OCI-LY3 (cell line): Measurements from ENCODE around the gene ALDOC.

ENCODE experiments used
- H2AFZ ChIP-seq: fragments of 200-600, 300-600 bp; shearing (Covaris generic); 2 replicates; pipeline ENCODE4 v1.6.0; 2014; ENCODE audit warnings: antibody characterized with exemption, low read depth, low read length
- H3K27ac ChIP-seq: fragments of 200-600, 300-600 bp; sonication (generic); 2 replicates; pipeline ENCODE4 v1.5.1; 2014; ENCODE audit warnings: mild to moderate bottlenecking, low read length, moderate library complexity, mixed read lengths
- H3K27me3 ChIP-seq: fragments of 200-600, 300-600 bp; sonication (generic); 2 replicates; pipeline ENCODE4 v1.6.1; 2014; ENCODE audit warnings: low read depth, low read length, mixed read lengths
- H3K36me3 ChIP-seq: fragments of 200-600, 300-600 bp; sonication (generic); replicated peaks from 2 replicates; pipeline ENCODE3; 2014; ENCODE audit warnings: low read depth, low read length, mixed read lengths
- H3K4me1 ChIP-seq: fragments of 300-600, 200-600 bp; sonication (generic); 2 replicates; pipeline ENCODE4 v1.6.1; 2014; ENCODE audit warnings: low read length, mixed read lengths
- H3K4me2 ChIP-seq: fragments of 200-600, 300-600 bp; sonication (generic); 2 replicates; pipeline ENCODE4 v1.6.1; 2014; ENCODE audit warnings: low read length, mixed read lengths
- H3K4me3 ChIP-seq: fragments of 300-600, 200-600 bp; sonication (generic); 2 replicates; pipeline ENCODE4 v1.5.1; 2014; ENCODE audit warnings: antibody characterized with exemption, mild to moderate bottlenecking, low read length, moderate library complexity
- H3K79me2 ChIP-seq: fragments of 300-600, 200-600 bp; shearing (Covaris generic); 2 replicates; pipeline ENCODE4 v1.6.1; 2014; ENCODE audit warnings: mild to moderate bottlenecking, low read length, mixed read lengths
- H3K9ac ChIP-seq: fragments of 300-600, 200-600 bp; shearing (Covaris generic); 2 replicates; pipeline ENCODE4 v1.6.0; 2014; ENCODE audit warnings: mild to moderate bottlenecking, low read length, moderate library complexity
- H3K9me3 ChIP-seq: fragments of 200-600, 300-600 bp; shearing (Covaris generic); 2 replicates; pipeline ENCODE4 v1.6.1; 2014; ENCODE audit warnings: low read length, mixed read lengths; ENCODE audit not compliant: insufficient read depth
- H4K20me1 ChIP-seq: fragments of 200-600, 300-600 bp; sonication (generic); 2 replicates; pipeline ENCODE4 v1.6.1; 2016; ENCODE audit warnings: low read length, mixed read lengths; ENCODE audit not compliant: insufficient read depth
- EZH2phosphoT487 ChIP-seq: fragments of 200-600 bp; shearing (Covaris generic); IDR thresholded peaks from 2 replicates; pipeline ENCODE4 v1.6.1; 2018; ENCODE audit warnings: antibody characterized with exemption, mixed run types, low read depth
- TF ChIP-seq, protein P1 (sequence below): fragments of 200-600, 300-600 bp; sonication (generic); IDR thresholded peaks from 2 replicates; pipeline ENCODE4 v1.5.1; 2014; ENCODE audit warnings: antibody characterized with exemption, low read length, low read depth

Gene ALDOC

DNA sequence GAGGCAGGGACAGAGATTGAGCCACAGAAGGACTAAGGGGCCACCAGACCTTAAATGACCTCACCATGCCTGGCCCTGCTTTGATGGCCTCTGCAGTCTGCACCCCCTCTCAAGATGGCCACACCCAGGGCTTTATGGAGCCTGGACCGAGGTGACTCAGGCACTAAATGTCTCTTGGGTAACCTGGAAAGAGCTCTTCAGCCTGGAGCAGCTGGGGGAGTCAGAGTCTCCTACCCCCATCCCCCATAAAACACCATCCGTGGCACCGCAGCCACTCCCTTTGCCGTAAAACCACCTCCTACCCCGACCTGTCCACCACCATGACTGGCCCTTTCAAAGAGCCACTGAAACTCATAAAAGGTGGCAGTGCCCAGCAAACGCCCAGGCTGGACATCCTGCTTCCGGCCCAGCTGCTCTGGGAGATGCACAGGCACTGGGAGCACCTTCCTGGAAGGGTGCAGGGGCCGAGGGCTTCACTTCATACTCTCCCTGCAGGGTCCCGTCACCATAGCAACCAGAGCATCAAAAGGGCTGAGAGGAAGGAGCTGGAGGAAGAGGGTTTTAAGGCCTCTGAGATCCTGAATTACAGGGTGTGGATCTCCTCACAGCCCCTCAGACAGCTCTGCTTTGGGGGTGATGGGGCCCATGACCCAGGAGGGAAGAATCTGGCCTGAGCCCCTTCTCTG, 48.2 kb downstream of the ALDOC start:
- no peak for TF ChIP-seq EZH2phosphoT487
- TF ChIP-seq, protein P1, sequence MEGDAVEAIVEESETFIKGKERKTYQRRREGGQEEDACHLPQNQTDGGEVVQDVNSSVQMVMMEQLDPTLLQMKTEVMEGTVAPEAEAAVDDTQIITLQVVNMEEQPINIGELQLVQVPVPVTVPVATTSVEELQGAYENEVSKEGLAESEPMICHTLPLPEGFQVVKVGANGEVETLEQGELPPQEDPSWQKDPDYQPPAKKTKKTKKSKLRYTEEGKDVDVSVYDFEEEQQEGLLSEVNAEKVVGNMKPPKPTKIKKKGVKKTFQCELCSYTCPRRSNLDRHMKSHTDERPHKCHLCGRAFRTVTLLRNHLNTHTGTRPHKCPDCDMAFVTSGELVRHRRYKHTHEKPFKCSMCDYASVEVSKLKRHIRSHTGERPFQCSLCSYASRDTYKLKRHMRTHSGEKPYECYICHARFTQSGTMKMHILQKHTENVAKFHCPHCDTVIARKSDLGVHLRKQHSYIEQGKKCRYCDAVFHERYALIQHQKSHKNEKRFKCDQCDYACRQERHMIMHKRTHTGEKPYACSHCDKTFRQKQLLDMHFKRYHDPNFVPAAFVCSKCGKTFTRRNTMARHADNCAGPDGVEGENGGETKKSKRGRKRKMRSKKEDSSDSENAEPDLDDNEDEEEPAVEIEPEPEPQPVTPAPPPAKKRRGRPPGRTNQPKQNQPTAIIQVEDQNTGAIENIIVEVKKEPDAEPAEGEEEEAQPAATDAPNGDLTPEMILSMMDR, result no peak
- Histone ChIP-seq H3K9ac (no peak overlapping the region), H3K79me2 (no peaks in the 10 kb centered on the region), H3K4me2 (no peak overlapping the region), H3K36me3 (no peaks in the 10 kb centered on the region), H2AFZ (no peak overlapping the region), H3K4me3 (no peak overlapping the region), H3K27me3 (peaks cover 5% of the 10 kb centered on the region; the same call in 1 of the 2 replicates), H3K9me3 (no peaks in the 10 kb centered on the region), H3K4me1 (peaks cover 8% of the 10 kb centered on the region), H4K20me1 (no peaks in the 10 kb centered on the region), H3K27ac (no peak overlapping the region)

DNA sequence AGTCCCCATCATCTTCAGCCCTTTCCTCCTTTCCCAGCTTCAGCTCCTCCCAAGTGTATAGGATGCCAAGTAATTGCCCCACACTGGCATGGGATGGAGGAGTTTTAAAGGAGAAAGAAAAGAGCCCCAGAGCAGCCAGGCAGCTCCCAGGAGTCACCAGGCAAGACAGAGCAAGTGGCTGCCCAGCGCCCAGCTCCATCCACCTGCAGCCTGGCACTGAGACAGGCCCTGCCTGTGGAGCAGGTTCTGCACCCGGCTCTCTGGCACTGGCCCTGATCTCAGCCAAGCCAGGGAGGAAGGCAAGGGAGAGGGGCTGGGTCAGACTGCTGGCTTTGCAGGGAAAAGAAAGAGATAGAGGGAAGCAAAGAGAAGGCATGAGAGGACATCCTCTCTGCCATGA, 48.8 kb downstream of the ALDOC start:
- H3K27me3 ChIP-seq, result peaks cover 5% of the 10 kb centered on the region; the same call in 1 of the 2 replicates
- H3K4me1 ChIP-seq, result peaks cover 8% of the 10 kb centered on the region
- H3K4me3 ChIP-seq, result no peak overlapping the region
- no peaks in the 10 kb centered on the region for H3K36me3 ChIP-seq
- no peaks in the 10 kb centered on the region for H3K9me3 ChIP-seq
- H3K79me2 ChIP-seq, result no peaks in the 10 kb centered on the region
- H3K4me2 ChIP-seq, result no peak overlapping the region
- TF ChIP-seq EZH2phosphoT487, result no peak
- TF ChIP-seq, protein P1, result no peak
- H3K27ac ChIP-seq, result no peak overlapping the region
- H4K20me1 ChIP-seq, result no peaks in the 10 kb centered on the region
- H2AFZ ChIP-seq, result no peak overlapping the region
- H3K9ac ChIP-seq, result no peak overlapping the region

DNA sequence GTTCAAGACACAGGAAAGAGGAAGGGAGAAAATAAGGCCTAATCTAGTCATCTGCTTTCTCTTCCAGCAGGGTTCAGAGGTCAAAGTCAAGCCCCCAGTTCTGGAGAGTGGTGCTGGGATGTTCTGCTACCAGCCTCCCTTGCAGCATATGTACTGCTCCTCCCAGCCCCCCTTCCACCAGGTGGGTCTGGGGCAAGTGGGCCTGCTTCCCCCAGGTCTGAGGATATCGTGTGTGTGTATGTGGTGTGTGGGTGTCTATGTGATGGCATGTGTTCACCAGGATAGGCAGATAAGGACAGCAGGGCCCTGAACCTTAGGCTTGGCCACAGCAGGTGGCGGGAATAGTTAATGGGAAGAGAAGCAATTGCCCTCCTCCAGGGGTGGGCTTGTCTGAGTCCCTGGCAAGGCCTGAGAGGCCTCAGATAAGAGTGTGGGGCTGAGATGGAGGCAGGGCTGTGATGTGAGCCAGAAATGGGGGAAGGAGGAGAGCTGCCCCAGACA, 49.5 kb downstream of the ALDOC start:
- H3K36me3 ChIP-seq, result no peaks in the 10 kb centered on the region
- peaks cover 5% of the 10 kb centered on the region; the same call in 1 of the 2 replicates for H3K27me3 ChIP-seq
- H3K4me3 ChIP-seq, result no peak overlapping the region
- H3K4me1 ChIP-seq, result peaks cover 8% of the 10 kb centered on the region
- TF ChIP-seq, protein P1, result no peak
- TF ChIP-seq EZH2phosphoT487, result no peak
- H3K4me2 ChIP-seq, result no peak overlapping the region
- H4K20me1 ChIP-seq, result no peaks in the 10 kb centered on the region
- H2AFZ ChIP-seq, result no peak overlapping the region
- no peak overlapping the region for H3K9ac ChIP-seq
- no peak overlapping the region for H3K27ac ChIP-seq
- H3K9me3 ChIP-seq, result no peaks in the 10 kb centered on the region
- no peaks in the 10 kb centered on the region for H3K79me2 ChIP-seq

DNA sequence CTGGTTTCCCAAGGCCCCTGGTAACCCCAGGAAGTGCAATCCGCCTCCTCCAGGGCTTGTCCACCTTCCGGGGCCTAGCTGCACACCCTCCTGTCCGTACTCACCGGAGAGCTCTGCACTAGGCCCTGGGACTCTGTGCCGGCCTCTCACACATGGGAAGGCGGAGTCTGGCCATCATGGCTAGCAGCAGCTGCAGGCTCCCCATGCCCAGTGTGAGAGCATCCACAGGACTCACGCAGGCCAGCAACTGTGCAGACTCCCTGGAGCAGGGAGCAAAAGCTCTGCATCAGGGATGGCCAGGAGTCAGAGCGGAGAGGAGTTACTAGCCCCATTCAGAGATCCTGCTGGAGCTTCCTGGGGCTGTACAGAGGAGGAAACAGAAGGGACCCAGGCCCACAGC, 50.3 kb downstream of the ALDOC start:
- H4K20me1 ChIP-seq, result no peaks in the 10 kb centered on the region
- no peak overlapping the region for H3K27ac ChIP-seq
- TF ChIP-seq, protein P1, result no peak
- H3K9me3 ChIP-seq, result no peaks in the 10 kb centered on the region
- no peak overlapping the region for H3K4me3 ChIP-seq
- peaks cover 1% of the 10 kb centered on the region; the same call in 1 of the 2 replicates for H3K27me3 ChIP-seq
- H3K4me2 ChIP-seq, result no peak overlapping the region
- H3K9ac ChIP-seq, result no peak overlapping the region
- no peaks in the 10 kb centered on the region for H3K36me3 ChIP-seq
- H2AFZ ChIP-seq, result no peak overlapping the region
- H3K4me1 ChIP-seq, result peaks cover 8% of the 10 kb centered on the region
- H3K79me2 ChIP-seq, result no peaks in the 10 kb centered on the region
